ENCODE measurements around the gene IL2RA. TPM values are rescaled to one million over a fixed set of nuclear protein-coding genes. Genes with fewer than 3 reads are reported as not detected.

The IL2RA gene
- total and polyA plus RNA-seq, 10 of the 15 experiments (the other 5 are each of a cell fraction or from before 2014, with no cell fraction given) = 2.2 to 6.0 (median 4.9) TPM

DNA sequence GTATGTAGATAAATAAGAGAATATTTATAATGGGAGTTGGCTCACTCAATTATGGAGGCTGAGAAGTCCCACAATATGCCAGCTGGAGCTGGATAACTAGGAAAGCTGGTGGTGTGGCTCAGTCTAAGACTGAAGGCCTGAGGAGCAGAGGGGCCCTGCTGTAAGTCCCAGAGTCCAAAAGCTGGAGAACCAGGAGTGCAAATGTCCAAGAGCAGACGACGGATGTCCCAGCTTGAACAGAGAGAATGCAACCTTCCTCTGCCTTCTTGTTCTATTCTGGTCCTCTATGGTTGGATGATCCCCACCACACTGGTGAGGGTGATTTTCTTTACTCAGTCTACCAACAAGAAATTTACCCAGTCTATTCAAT is 13.2 kb downstream of the IL2RA start (continued):
- TF ChIP-seq, protein P1, sequence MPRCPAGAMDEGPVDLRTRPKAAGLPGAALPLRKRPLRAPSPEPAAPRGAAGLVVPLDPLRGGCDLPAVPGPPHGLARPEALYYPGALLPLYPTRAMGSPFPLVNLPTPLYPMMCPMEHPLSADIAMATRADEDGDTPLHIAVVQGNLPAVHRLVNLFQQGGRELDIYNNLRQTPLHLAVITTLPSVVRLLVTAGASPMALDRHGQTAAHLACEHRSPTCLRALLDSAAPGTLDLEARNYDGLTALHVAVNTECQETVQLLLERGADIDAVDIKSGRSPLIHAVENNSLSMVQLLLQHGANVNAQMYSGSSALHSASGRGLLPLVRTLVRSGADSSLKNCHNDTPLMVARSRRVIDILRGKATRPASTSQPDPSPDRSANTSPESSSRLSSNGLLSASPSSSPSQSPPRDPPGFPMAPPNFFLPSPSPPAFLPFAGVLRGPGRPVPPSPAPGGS (IDR thresholded peaks at IDR 0.05; ENCODE audit: borderline replicate concordance, insufficient read depth, low read depth, low read length, poor library complexity, severe bottlenecking) = no peak
- TF ChIP-seq TARDBP (IDR thresholded peaks at IDR 0.05; ENCODE audit: borderline replicate concordance) (no peak), ESRRA (IDR thresholded peaks at IDR 0.05; ENCODE audit: low read length) (no peak), SMAD1 (IDR thresholded peaks at IDR 0.05; ENCODE audit: low read depth, partially characterized antibody) (no peak), ZNF274 (IDR thresholded peaks at IDR 0.05; ENCODE audit: insufficient read depth, insufficient read length) (no peak), SMAD5 (IDR thresholded peaks at IDR 0.05; ENCODE audit: low read depth) (no peak), MYC (IDR thresholded peaks at IDR 0.05; ENCODE audit: insufficient read depth, insufficient read length, insufficient replicate concordance, low read length, severe bottlenecking) (no peak)

DNA sequence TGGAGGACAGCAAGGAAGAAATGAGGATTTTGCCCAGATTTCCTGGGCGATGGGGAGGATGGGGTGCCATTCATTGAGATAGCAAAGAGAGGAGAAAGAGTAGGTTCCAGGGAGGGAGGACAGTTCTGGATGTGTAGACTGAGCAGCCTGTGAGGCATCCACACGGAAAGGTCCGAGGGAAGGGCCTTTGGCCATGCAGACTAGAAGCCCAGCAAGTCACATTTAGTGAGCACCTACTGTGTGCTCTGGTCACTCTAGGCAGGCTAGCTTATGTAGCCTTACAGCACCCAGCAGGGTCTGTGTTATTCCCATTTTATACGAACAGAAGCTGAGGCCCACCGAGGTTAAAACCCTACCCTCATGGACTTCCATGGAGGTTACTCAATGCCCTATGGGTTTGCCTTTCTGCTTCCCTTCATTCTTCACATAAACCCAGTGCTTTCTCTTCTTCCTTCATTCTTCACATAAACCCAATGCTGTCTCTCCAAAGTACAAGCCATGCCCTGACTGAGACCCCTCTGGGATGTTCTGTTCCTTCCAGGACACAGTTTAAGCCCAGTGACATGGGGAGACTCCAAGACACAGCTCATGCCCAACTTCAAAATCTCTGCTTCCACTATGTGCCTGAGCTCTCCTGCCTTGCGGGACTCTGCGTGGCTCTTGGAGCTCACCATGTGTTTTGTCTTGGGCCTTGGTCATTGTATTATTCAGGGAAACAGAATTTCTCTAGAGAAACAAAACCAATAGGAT is 13.7 kb downstream of the IL2RA start:
- ChIA-PET CTCF (interaction anchor here (0.7 to 10.2 kb wide), 9 partner anchors 9 to 174 kb away, joined by 3 to 101 read pairs (median 5); no protein-coding TSS in a partner anchor), RAD21 (ENCODE audit: unreplicated experiment) (interaction anchor here (0.8 to 4.1 kb wide), 4 partner anchors 18 to 72 kb away, joined by 3 to 41 read pairs (median 4); partner anchors contain the start of gene IL15RA), SMC1A (ENCODE audit: uncharacterized antibody, unreplicated experiment) (interaction anchor here (0.7 to 8.1 kb wide), 9 partner anchors 9 to 158 kb away, joined by 3 to 66 read pairs (median 5); partner anchors contain the start of gene FBH1), POLR2A (interaction anchor here (0.9 to 4.1 kb wide), 3 partner anchors 10 to 159 kb away, joined by 3 to 29 read pairs (median 5); partner anchors contain the start of genes ANKRD16, FBH1 and IL15RA)
- Histone ChIP-seq H4K20me1 (ENCODE audit: control insufficient read depth, insufficient read depth) (no peaks in the 10 kb centered on the region), H3K79me2 (ENCODE audit: control insufficient read depth, insufficient read depth, low read length) (no peaks in the 10 kb centered on the region), H3K36me3 (ENCODE audit: control insufficient read depth in 2 of 2, insufficient read depth in 2 of 2, low read length in 1 of 2) (no peaks in the 10 kb centered on the region; a peak in 1 of 4 replicates), H3K4me2 (ENCODE audit: control insufficient read depth, insufficient read depth) (no peak overlapping the region), H3K9ac (ENCODE audit: control insufficient read depth, insufficient read depth, low read length) (no peak overlapping the region), H3K27ac (ENCODE audit: control insufficient read depth, insufficient read depth) (no peak overlapping the region), H3K9me3 (replicated peaks; ENCODE audit: control insufficient read depth, insufficient read depth, low read length) (no peaks in the 10 kb centered on the region), H2AFZ (ENCODE audit: control insufficient read depth, low read depth, low read length) (no peak overlapping the region), H3K4me3 (no peak overlapping the region), H3K4me1 (ENCODE audit: control insufficient read depth, insufficient read depth, low read length) (peaks cover 63% of the 10 kb centered on the region), H3K27me3 (replicated peaks in 1 of 2; ENCODE audit: control insufficient read depth in 2 of 2, insufficient read depth in 2 of 2, low read length in 1 of 2) (no peaks in the 10 kb centered on the region)
- no TSS peak for BruUV-seq (replicated peaks)
- WGBS (ENCODE audit: insufficient coverage, insufficient replicate concordance, low lambda C conversion rate, missing lambda C conversion rate) = 96% methylated on average over 7 of the region's 7 CpGs
- in situ Hi-C loops (cut with MboI) = no loop called here
- ATAC-seq (no peak), DNase-seq (ENCODE audit: low read depth, low spot score) (no peak), FAIRE-seq (no peak)
- intact Hi-C loops (cut with micrococcal nuclease; ENCODE audit: unreplicated experiment) = no loop called here
- TF ChIP-seq RAD51 (IDR thresholded peaks at IDR 0.05) = no peak
- no peak for TF ChIP-seq SMC3 (IDR thresholded peaks at IDR 0.05; ENCODE audit: borderline replicate concordance, low read length)
- TF ChIP-seq BACH1 (IDR thresholded peaks at IDR 0.05; ENCODE audit: borderline replicate concordance) = no peak
- TF ChIP-seq IRF4 (IDR thresholded peaks at IDR 0.05; ENCODE audit: low read depth, low read length) = no peak
- TF ChIP-seq MEF2A (IDR thresholded peaks at IDR 0.05; ENCODE audit: insufficient read depth, low read depth, low read length) = no peak
- TF ChIP-seq ZNF274 (IDR thresholded peaks at IDR 0.05; ENCODE audit: insufficient read depth, insufficient read length) = no peak
- TF ChIP-seq, protein P2, sequence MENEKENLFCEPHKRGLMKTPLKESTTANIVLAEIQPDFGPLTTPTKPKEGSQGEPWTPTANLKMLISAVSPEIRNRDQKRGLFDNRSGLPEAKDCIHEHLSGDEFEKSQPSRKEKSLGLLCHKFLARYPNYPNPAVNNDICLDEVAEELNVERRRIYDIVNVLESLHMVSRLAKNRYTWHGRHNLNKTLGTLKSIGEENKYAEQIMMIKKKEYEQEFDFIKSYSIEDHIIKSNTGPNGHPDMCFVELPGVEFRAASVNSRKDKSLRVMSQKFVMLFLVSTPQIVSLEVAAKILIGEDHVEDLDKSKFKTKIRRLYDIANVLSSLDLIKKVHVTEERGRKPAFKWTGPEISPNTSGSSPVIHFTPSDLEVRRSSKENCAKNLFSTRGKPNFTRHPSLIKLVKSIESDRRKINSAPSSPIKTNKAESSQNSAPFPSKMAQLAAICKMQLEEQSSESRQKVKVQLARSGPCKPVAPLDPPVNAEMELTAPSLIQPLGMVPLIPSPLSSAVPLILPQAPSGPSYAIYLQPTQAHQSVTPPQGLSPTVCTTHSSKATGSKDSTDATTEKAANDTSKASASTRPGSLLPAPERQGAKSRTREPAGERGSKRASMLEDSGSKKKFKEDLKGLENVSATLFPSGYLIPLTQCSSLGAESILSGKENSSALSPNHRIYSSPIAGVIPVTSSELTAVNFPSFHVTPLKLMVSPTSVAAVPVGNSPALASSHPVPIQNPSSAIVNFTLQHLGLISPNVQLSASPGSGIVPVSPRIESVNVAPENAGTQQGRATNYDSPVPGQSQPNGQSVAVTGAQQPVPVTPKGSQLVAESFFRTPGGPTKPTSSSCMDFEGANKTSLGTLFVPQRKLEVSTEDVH (IDR thresholded peaks at IDR 0.05; ENCODE audit: low read depth, partially characterized antibody) = no peak
- TF ChIP-seq, protein P3, sequence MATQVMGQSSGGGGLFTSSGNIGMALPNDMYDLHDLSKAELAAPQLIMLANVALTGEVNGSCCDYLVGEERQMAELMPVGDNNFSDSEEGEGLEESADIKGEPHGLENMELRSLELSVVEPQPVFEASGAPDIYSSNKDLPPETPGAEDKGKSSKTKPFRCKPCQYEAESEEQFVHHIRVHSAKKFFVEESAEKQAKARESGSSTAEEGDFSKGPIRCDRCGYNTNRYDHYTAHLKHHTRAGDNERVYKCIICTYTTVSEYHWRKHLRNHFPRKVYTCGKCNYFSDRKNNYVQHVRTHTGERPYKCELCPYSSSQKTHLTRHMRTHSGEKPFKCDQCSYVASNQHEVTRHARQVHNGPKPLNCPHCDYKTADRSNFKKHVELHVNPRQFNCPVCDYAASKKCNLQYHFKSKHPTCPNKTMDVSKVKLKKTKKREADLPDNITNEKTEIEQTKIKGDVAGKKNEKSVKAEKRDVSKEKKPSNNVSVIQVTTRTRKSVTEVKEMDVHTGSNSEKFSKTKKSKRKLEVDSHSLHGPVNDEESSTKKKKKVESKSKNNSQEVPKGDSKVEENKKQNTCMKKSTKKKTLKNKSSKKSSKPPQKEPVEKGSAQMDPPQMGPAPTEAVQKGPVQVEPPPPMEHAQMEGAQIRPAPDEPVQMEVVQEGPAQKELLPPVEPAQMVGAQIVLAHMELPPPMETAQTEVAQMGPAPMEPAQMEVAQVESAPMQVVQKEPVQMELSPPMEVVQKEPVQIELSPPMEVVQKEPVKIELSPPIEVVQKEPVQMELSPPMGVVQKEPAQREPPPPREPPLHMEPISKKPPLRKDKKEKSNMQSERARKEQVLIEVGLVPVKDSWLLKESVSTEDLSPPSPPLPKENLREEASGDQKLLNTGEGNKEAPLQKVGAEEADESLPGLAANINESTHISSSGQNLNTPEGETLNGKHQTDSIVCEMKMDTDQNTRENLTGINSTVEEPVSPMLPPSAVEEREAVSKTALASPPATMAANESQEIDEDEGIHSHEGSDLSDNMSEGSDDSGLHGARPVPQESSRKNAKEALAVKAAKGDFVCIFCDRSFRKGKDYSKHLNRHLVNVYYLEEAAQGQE (IDR thresholded peaks at IDR 0.05; ENCODE audit: low read depth, low read length) = no peak
